K562 (cell line): ENCODE measurements around the gene RIPK4. TPM values are rescaled to one million over a fixed set of nuclear protein-coding genes. Genes with fewer than 3 reads are reported as not detected.

Experiments used
- CBFA2T3 ChIP-seq: fragments of 450-650 bp; IDR thresholded peaks from 2 replicates; pipeline ENCODE4 v1.6.1; 2017
- CXXC5 ChIP-seq: fragments of 250-450 bp; sonication (Bioruptor Pico); IDR thresholded peaks from 2 replicates; pipeline ENCODE4 v1.8.0; 2022; ENCODE audit warnings: inconsistent platforms, mild to moderate bottlenecking, moderate library complexity
- FOXK2 ChIP-seq, 2 experiments: fragments of 450-650 bp; IDR thresholded peaks in 1 of 2; conservative IDR thresholded peaks in 1 of 2; 2 replicates each; pipeline ENCODE4 v1.6.1; 2016; ENCODE audit warnings: low read depth in 2 of 2, mild to moderate bottlenecking in 1 of 2
- HDAC1 ChIP-seq, 2 experiments: fragments of 450-650 bp; IDR thresholded peaks; 2 replicates each; pipeline ENCODE4 v1.6.1; 2016 to 2017; ENCODE audit warnings: inconsistent platforms in 1 of 2, mild to moderate bottlenecking in 1 of 2, moderate library complexity in 1 of 2
- MAFG ChIP-seq: fragments of 450-650 bp; conservative IDR thresholded peaks from 2 replicates; pipeline ENCODE4 v1.6.1; 2016; ENCODE audit warnings: missing genetic modification characterization, missing compliant biosample characterization
- MAFK ChIP-seq: IDR thresholded peaks from 2 replicates; pipeline ENCODE4 v1.6.1; 2011; ENCODE audit warnings: low read length, improper control_type of control experiment
- MTA2 ChIP-seq: fragments of 450-650 bp; IDR thresholded peaks from 2 replicates; pipeline ENCODE4 v1.6.1; 2016; ENCODE audit warnings: low read depth
- NFIC ChIP-seq: fragments of 450-650 bp; IDR thresholded peaks from 2 replicates; pipeline ENCODE4 v1.6.1; 2017; ENCODE audit warnings: mild to moderate bottlenecking, inconsistent platforms
- NR2C1 ChIP-seq, 2 experiments: fragments of 450-650 bp; IDR thresholded peaks; 2 replicates each; pipeline ENCODE4 v1.6.1; 2017; ENCODE audit warnings: mild to moderate bottlenecking in 2 of 2, antibody characterized with exemption in 1 of 2, inconsistent platforms in 1 of 2, missing compliant biosample characterization in 1 of 2, missing genetic modification characterization in 1 of 2
- SMAD4 ChIP-seq: fragments of 250-450 bp; sonication (Bioruptor Pico); conservative IDR thresholded peaks from 2 replicates; pipeline ENCODE4 v1.8.0; 2021; ENCODE audit warnings: inconsistent platforms, mild to moderate bottlenecking, moderate library complexity
- TAL1 ChIP-seq: fragments of 450-650 bp; IDR thresholded peaks from 2 replicates; pipeline ENCODE4 v1.6.1; 2016; ENCODE audit warnings: mild to moderate bottlenecking
- ZBTB1 ChIP-seq: sonication (generic); formaldehyde crosslinking; IDR thresholded peaks from 2 replicates; pipeline ENCODE4 v1.8.1; 2023; ENCODE audit warnings: missing genetic modification reagents, low read depth, mild to moderate bottlenecking, borderline replicate concordance
- ZFP36 ChIP-seq: fragments of 150-350 bp; IDR thresholded peaks from 2 replicates; pipeline ENCODE4 v1.6.1; 2018; ENCODE audit warnings: low read length, low read depth; ENCODE audit not compliant: partially characterized antibody
- ZNF217 ChIP-seq: sonication (generic); formaldehyde crosslinking; IDR thresholded peaks from 2 replicates; pipeline ENCODE4 v1.8.0; 2022; ENCODE audit warnings: mild to moderate bottlenecking, missing genetic modification reagents
- ZNF696 ChIP-seq: fragments of 250-450 bp; sonication (Bioruptor Pico); conservative IDR thresholded peaks from 2 replicates; pipeline ENCODE4 v1.4.0; 2020; ENCODE audit warnings: mild to moderate bottlenecking, moderate library complexity
- polyA plus RNA-seq, 8 experiments: library from polyadenylated mRNA; depleted of rRNA in 4 of 8; stranded (reverse) in 5 of 8; unstranded in 3 of 8; fragments of >200 nt; fragmentation: Nextera tagmentation in 2 of 8; fragmentation: Illumina TruSeq in 1 of 8; extraction: Ambion mirVana in 2 of 8; extraction: Trizol in 1 of 8; gene quantifications; 2 replicates each; pipeline versions ENCODE4 v1.2.1 to v1.2.3, GENCODE V29; 2011 to 2014; ENCODE audit warnings: inconsistent platforms in 1 of 8, missing spikeins in 1 of 8
- total RNA-seq, 7 experiments: library from RNA; depleted of rRNA in 6 of 7; stranded (reverse); fragments of >200 nt in 6 of 7; fragmentation: Illumina TruSeq in 2 of 7; extraction: Trizol in 2 of 7; gene quantifications; 2 replicates each; pipeline versions ENCODE4 v1.2.1 to v1.2.3, GENCODE V29; 2011 to 2021; ENCODE audit warnings: low replicate concordance in 1 of 7
- TF ChIP-seq, protein P1 (sequence below): fragments of 450-650 bp; IDR thresholded peaks from 2 replicates; pipeline ENCODE4 v1.6.1; 2016; ENCODE audit warnings: low read depth, mild to moderate bottlenecking, moderate library complexity
- TF ChIP-seq, protein P2 (sequence below): fragments of 450-650 bp; IDR thresholded peaks from 2 replicates; pipeline ENCODE4 v1.6.1; 2016

RIPK4 gene
- total and polyA plus RNA-seq, 9 of the 15 experiments (the other 6 are each of a cell fraction or from before 2014, with no cell fraction given), result not detected

DNA sequence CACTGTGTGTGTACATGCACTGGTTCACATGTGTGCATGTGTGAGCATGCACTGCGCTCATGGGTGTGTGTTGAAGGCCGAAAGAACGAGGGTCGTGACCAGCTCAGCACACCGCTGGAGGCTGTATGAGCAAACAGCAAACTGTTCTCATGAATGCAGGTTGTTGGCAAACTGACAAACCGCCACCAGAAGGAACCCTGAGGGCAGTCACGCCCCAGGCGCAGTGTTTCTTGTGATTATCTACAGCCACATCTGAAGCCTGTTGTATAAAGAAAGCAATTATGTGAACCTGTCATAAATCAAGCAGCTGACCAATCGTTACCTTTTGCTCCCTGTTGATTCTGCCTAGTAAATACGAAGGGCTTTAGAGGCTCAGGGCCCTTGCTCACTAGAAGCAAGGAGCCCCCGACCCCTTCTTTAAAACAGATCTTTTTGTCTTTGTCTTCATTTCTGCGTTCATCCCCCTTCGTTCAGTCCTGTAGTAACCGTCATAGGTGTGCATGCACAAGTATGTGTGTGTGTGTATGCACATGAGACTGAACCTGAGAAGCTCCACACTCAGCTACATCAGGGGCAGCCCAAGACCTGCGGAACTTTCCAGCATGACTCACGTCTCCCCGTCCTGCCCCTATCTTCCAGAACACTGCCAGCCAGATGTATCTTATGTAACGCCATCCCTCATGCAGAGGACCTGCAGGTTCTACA, 16.8 kb upstream of the RIPK4 start (continued):
- TF ChIP-seq FOXK2 (conservative IDR thresholded peaks at IDR 0.05 in 1 of 2, IDR thresholded peaks at IDR 0.05 in 1 of 2; ENCODE audit: low read depth in 2 of 2) (peak; percentile 12 to 44; a peak in 1 of 4 replicates), NR2C1 (IDR thresholded peaks at IDR 0.05) (no peak), NR2C1 (tag; IDR thresholded peaks at IDR 0.05) (no peak), HDAC1 (IDR thresholded peaks at IDR 0.05) (no peak), MAFK (no peak), TAL1 (peak; percentile 40), ZNF217 (CRISPR knock-in tag) (no peak), MAFG (no peak), MTA2 (no peak), ZNF696 (CRISPR knock-in tag) (no peak), CBFA2T3 (peak; percentile 72), ZBTB1 (no peak), ZFP36 (peak; percentile 46), NFIC (peak; percentile 84), SMAD4 (CRISPR knock-in tag) (0 out of 2 replicates have a peak, but pooled peaks have one; percentile 22), CXXC5 (CRISPR knock-in tag) (peak; percentile 18; the same call in 1 of the 2 replicates)
- TF ChIP-seq, protein P1, sequence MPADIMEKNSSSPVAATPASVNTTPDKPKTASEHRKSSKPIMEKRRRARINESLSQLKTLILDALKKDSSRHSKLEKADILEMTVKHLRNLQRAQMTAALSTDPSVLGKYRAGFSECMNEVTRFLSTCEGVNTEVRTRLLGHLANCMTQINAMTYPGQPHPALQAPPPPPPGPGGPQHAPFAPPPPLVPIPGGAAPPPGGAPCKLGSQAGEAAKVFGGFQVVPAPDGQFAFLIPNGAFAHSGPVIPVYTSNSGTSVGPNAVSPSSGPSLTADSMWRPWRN, result peak; percentile 98
- TF ChIP-seq, protein P2, sequence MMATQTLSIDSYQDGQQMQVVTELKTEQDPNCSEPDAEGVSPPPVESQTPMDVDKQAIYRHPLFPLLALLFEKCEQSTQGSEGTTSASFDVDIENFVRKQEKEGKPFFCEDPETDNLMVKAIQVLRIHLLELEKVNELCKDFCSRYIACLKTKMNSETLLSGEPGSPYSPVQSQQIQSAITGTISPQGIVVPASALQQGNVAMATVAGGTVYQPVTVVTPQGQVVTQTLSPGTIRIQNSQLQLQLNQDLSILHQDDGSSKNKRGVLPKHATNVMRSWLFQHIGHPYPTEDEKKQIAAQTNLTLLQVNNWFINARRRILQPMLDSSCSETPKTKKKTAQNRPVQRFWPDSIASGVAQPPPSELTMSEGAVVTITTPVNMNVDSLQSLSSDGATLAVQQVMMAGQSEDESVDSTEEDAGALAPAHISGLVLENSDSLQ, result peak; percentile 92
